Pancreas (tissue), 10 donors: ENCODE measurements around the gene TPP1. TPM values are rescaled to one million over a fixed set of nuclear protein-coding genes. Genes with fewer than 3 reads are reported as not detected.
A peak's percentile ranks its signal among the peaks of the same experiment; 100 is the strongest.

ENCODE experiments used
- ATAC-seq, 4 donors: fragments of 200-7000 bp; cut with Tn5 transposase; one replicate each; pipeline versions ENCODE4 v1.8.0 to v1.9.1; 2020; ENCODE audit warnings: mild to moderate bottlenecking in 4 of 4, moderate library complexity in 4 of 4
- DNase-seq, 6 donors: peaks; one replicate each; pipeline ENCODE4 v3.0.0-alpha.2; 2020
- FAIRE-seq: peaks from 2 replicates; lab custom pipeline; 2012; peaks lifted over from hg19 to GRCh38; lab: Jason Lieb, UNC
- H3K27ac ChIP-seq, 4 donors: fragments of 200-600 bp; sonication (generic); 1 replicate in 3 of 4; 2 replicates in 1 of 4; pipeline versions ENCODE4 v1.5.0 to v1.8.0; 2020
- H3K27me3 ChIP-seq, 4 donors: fragments of 200-600 bp; one replicate each; pipeline ENCODE4 v1.8.0; 2021
- H3K36me3 ChIP-seq, 3 donors: fragments of 200-600 bp; sonication (generic) in 1 of 3; one replicate each; pipeline versions ENCODE4 v1.5.0 to v1.8.0; 2020 to 2021
- H3K4me1 ChIP-seq, 3 donors: fragments of 200-600 bp; one replicate each; pipeline ENCODE4 v1.8.0; 2021
- H3K4me3 ChIP-seq, 4 donors: fragments of 200-600 bp; sonication (generic) in 2 of 4; one replicate each; pipeline versions ENCODE4 v1.5.0 to v1.8.0; 2020 to 2021
- H3K9me3 ChIP-seq, 4 donors: fragments of 200-600 bp; one replicate each; pipeline ENCODE4 v1.8.0; 2021
- CTCF ChIP-seq, 4 donors: fragments of 200-600 bp; sonication (generic) in 3 of 4; IDR thresholded peaks; one replicate each; pipeline versions ENCODE4 v1.5.0 to v1.8.0; 2021; ENCODE audit warnings: antibody characterized with exemption in 4 of 4
- WGBS, 2 donors: extraction: QIAGEN DNeasy Blood & Tissue Kit; methylation state at CpG; one replicate each; pipeline ENCODE4 v1.1.7; 2013; 5-methylcytosine and 5-hydroxymethylcytosine counted together
- intact Hi-C, 3 donors: fragments of 100-400 bp; cut with DNase I; formaldehyde crosslinking; loops; one replicate each; pipeline versions ENCODE4 v1.11.1 to v1.14.2; 2022
- polyA plus RNA-seq, 2 donors: library from polyadenylated mRNA; stranded (reverse); fragments of 200-250 nt; gene quantifications; one replicate each; pipeline ENCODE4 v1.2.3, GENCODE V29; 2013
- total RNA-seq, 6 donors: library from RNA; stranded (reverse); fragmentation: NEBNext Ultra II Directional in 4 of 6; extraction: Animal tissue kit (Norgen Biotek cat#: 25700) in 4 of 6; gene quantifications; one replicate each; pipeline versions ENCODE4 v1.2.1 to v1.2.4, GENCODE V29; 2021 to 2023
- donor health status: healthy with polysubstance abuse.
- donor health status: DM: no; HTN: no; CAD: no; lungs with moderate emphysema.
- donor health status: DM: no; HTN: no; CAD: no.
- donor health status: control.
- donor health status: control.
- donor health status: Bipolar disorder and iron deficiency.
- donor health status: DM: yes; HTN: yes; CAD: no.
- donor health status: DM: no; HTN: no; CAD: no.
- donor health status: DM: no; HTN: no; CAD: no.
- donor health status: DM: yes; HTN: yes; CAD: no.

The TPP1 gene
- total and polyA plus RNA-seq, 8 donors = 19.6 to 88.6 (median 24.6) TPM

GRCh38 chr11:6629892-6630631 lies 10.8 kb upstream of the TPP1 start:
- peaks cover 0 to 4% (median 2%) of the 10 kb centered on the region in 3 donors for H3K4me1 ChIP-seq
- no peaks in the 10 kb centered on the region for H3K27me3 ChIP-seq
- FAIRE-seq (no peak), DNase-seq (peak in 3 of 6 donors; percentile 60 to 82 (median 74)), ATAC-seq (peak; percentile 39 to 86 (median 70))
- no peaks in the 10 kb centered on the region for H3K36me3 ChIP-seq
- TF ChIP-seq CTCF (IDR thresholded peaks at IDR 0.05) = no peak
- WGBS, 2 donors = 35 to 54% methylated on average over 76 to 102 of the region's 102 CpGs
- peak overlapping the region; percentile 9 to 52 (median 22) for H3K4me3 ChIP-seq
- no peaks in the 10 kb centered on the region for H3K9me3 ChIP-seq
- H3K27ac ChIP-seq = no peak overlapping the region
- intact Hi-C loops = no loop called here

GRCh38 chr11:6629573-6629891 lies 10.3 kb upstream of the TPP1 start:
- intact Hi-C loops = no loop called here
- ATAC-seq (no peak), DNase-seq (peak in 1 of 6 donors; percentile 55)

GRCh38 chr11:6628526-6628925 lies 9.3 kb upstream of the TPP1 start:
- no peak for DNase-seq
- H3K4me1 ChIP-seq = peaks cover 0 to 4% (median 0%) of the 10 kb centered on the region in 3 donors
- 95 to 97% methylated on average over 4 of the region's 4 CpGs for whole genome bisulfite sequencing, 2 donors
- H3K27me3 ChIP-seq = no peaks in the 10 kb centered on the region
- H3K9me3 ChIP-seq = no peaks in the 10 kb centered on the region
- TF ChIP-seq CTCF (IDR thresholded peaks at IDR 0.05) = no peak
- H3K27ac ChIP-seq = no peak overlapping the region
- no peak for FAIRE-seq
- H3K4me3 ChIP-seq = no peak overlapping the region
- intact Hi-C loops = no loop called here
- ATAC-seq = no peak
- no peaks in the 10 kb centered on the region for H3K36me3 ChIP-seq

More at GRCh38 chr11:6629573-6629891, 10.3 kb upstream of the TPP1 start:
- Histone ChIP-seq H3K9me3 (no peaks in the 10 kb centered on the region), H3K27ac (no peak overlapping the region), H3K4me1 (peaks cover 0 to 4% (median 0%) of the 10 kb centered on the region in 3 donors), H3K4me3 (peak overlapping the region in 1 of 4 donors; percentile 52), H3K36me3 (no peaks in the 10 kb centered on the region), H3K27me3 (no peaks in the 10 kb centered on the region)
- FAIRE-seq = no peak
- 95% methylated on average over 24 of the region's 24 CpGs for WGBS, 2 donors
- no peak for TF ChIP-seq CTCF (IDR thresholded peaks at IDR 0.05)

GRCh38 chr11:6627762-6628241 lies 8.6 kb upstream of the TPP1 start:
- H3K9me3 ChIP-seq = no peaks in the 10 kb centered on the region
- H3K4me1 ChIP-seq = peaks cover 0 to 4% (median 0%) of the 10 kb centered on the region in 3 donors
- H3K27me3 ChIP-seq = no peaks in the 10 kb centered on the region
- WGBS, 2 donors = 79 to 86% methylated on average over 2 of the region's 2 CpGs
- ATAC-seq (no peak), DNase-seq (no peak), FAIRE-seq (no peak)
- no peaks in the 10 kb centered on the region for H3K36me3 ChIP-seq
- H3K27ac ChIP-seq = no peak overlapping the region
- no peak for TF ChIP-seq CTCF (IDR thresholded peaks at IDR 0.05)
- intact Hi-C loops = no loop called here
- no peak overlapping the region for H3K4me3 ChIP-seq
